Astrocyte (in vitro differentiated cells and primary cell): ENCODE data around the gene LTB. TPM values are rescaled to one million over a fixed set of nuclear protein-coding genes. Genes with fewer than 3 reads are reported as not detected.

Experiments
- DNase-seq: peaks from one replicate; pipeline ENCODE4 v3.0.0-alpha.2; 2010; ENCODE audit warnings: low read depth
- FAIRE-seq: peaks from 2 replicates; lab custom pipeline; 2011; peaks lifted over from hg19 to GRCh38; lab: Jason Lieb, UNC
- H2AFZ ChIP-seq: 2 replicates; pipeline ENCODE4 v1.6.0; 2012; ENCODE audit warnings: low read depth, low read length, inconsistent platforms
- H3K27ac ChIP-seq: 2 replicates; pipeline ENCODE4 v1.5.1; 2011; ENCODE audit warnings: low read depth, low read length, inconsistent platforms
- H3K27me3 ChIP-seq: 2 replicates; pipeline ENCODE4 v1.6.0; 2011; ENCODE audit warnings: low read length, inconsistent platforms; ENCODE audit not compliant: insufficient read depth
- H3K36me3 ChIP-seq: 2 replicates; pipeline ENCODE4 v1.5.1; 2011; ENCODE audit warnings: low read length, inconsistent platforms; ENCODE audit not compliant: insufficient read depth
- H3K4me1 ChIP-seq: 2 replicates; pipeline ENCODE4 v1.5.1; 2011; ENCODE audit warnings: low read length, inconsistent platforms; ENCODE audit not compliant: insufficient read depth
- H3K4me2 ChIP-seq: 2 replicates; pipeline ENCODE4 v1.6.0; 2012; ENCODE audit warnings: low read length, inconsistent platforms
- H3K4me3 ChIP-seq: 2 replicates; pipeline ENCODE4 v1.5.1; 2011; ENCODE audit warnings: low read depth, mild to moderate bottlenecking, low read length, inconsistent platforms; ENCODE audit not compliant: insufficient read depth
- H3K79me2 ChIP-seq: 2 replicates; pipeline ENCODE4 v1.6.0; 2012; ENCODE audit warnings: mild to moderate bottlenecking, low read length, inconsistent platforms; ENCODE audit not compliant: insufficient read depth
- H3K9ac ChIP-seq: 2 replicates; pipeline ENCODE4 v1.6.0; 2012; ENCODE audit warnings: mild to moderate bottlenecking, low read length, inconsistent platforms
- H3K9me3 ChIP-seq: 2 replicates; pipeline ENCODE4 v1.5.1; 2012; ENCODE audit warnings: low read depth, mild to moderate bottlenecking, low read length, inconsistent platforms; ENCODE audit not compliant: insufficient read depth
- H4K20me1 ChIP-seq: 2 replicates; pipeline ENCODE4 v1.6.0; 2012; ENCODE audit warnings: low read length, inconsistent platforms; ENCODE audit not compliant: insufficient read depth
- H3K27ac Mint-ChIP-seq: one replicate; pipeline ENCODE4 v1.8.0; 2021; ENCODE audit warnings: mild to moderate bottlenecking, mixed read lengths; ENCODE audit not compliant: unreplicated experiment
- H3K27me3 Mint-ChIP-seq: one replicate; pipeline ENCODE4 v1.8.0; 2021; ENCODE audit warnings: low read depth, mixed read lengths; ENCODE audit not compliant: unreplicated experiment
- H3K36me3 Mint-ChIP-seq: one replicate; pipeline ENCODE4 v1.8.0; 2021; ENCODE audit warnings: low read depth, mixed read lengths; ENCODE audit not compliant: unreplicated experiment
- H3K4me1 Mint-ChIP-seq: one replicate; pipeline ENCODE4 v1.8.0; 2021; ENCODE audit warnings: low read depth, mixed read lengths; ENCODE audit not compliant: unreplicated experiment
- H3K4me3 Mint-ChIP-seq: one replicate; pipeline ENCODE4 v1.8.0; 2021; ENCODE audit warnings: mild to moderate bottlenecking, moderate library complexity, mixed read lengths; ENCODE audit not compliant: unreplicated experiment
- H3K9me3 Mint-ChIP-seq: one replicate; pipeline ENCODE4 v1.8.0; 2021; ENCODE audit warnings: mild to moderate bottlenecking, mixed read lengths; ENCODE audit not compliant: unreplicated experiment
- EZH2 ChIP-seq: IDR thresholded peaks from 2 replicates; pipeline ENCODE4 v1.6.1; 2012; ENCODE audit warnings: mild to moderate bottlenecking, low read length, inconsistent platforms; ENCODE audit not compliant: insufficient read depth
- total RNA-seq: library from RNA; stranded (reverse); gene quantifications from 2 replicates; pipeline ENCODE4 v1.2.1, GENCODE V29; 2021
- TF ChIP-seq, protein P1 (sequence below): IDR thresholded peaks from 2 replicates; pipeline ENCODE4 v1.5.1; 2011; ENCODE audit warnings: low read depth, mild to moderate bottlenecking, inconsistent platforms, low read length, moderate library complexity; ENCODE audit not compliant: insufficient read depth

The LTB gene
- total RNA-seq, 1 donor from 2014 or later = 0.52 TPM

DNA sequence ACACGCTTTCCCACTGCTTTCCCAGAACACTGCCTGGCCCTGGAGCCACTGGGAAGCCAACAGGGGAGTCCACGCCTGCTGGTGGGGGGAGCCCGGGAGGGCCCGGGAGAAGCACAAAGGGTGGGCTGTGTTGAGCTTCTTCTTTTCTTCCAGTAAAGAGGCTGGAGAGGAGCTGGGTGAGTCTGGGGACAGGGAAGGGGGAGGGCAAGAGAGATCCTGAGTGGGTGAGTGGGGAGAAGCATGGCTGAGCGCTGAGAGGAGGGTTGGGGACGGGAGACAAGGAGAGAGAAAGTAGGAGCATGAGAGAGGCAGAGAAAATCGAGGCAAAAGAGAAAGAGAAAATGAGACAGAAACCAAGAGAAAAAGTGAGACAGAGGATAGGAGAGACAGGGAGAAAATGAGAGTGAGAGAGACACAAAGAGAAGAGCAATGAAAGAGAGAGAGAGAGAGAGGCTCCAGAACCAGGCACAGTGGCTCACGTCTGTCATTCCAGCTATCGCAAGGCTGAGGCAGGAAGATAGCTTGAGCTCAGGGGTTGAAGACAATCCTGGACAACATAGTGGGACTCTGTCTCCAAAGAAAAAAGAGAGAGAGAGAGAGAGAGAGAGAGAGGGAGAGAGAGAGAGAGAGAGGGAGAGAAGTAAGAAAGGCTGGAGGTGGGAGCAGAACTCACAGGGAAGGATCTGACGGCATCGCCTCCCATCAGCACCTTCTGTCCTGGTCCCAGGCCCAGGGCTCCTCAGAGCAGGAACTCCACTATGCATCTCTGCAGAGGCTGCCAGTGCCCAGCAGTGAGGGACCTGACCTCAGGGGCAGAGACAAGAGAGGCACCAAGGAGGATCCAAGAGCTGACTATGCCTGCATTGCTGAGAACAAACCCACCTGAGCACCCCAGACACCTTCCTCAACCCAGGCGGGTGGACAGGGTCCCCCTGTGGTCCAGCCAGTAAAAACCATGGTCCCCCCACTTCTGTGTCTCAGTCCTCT lies 5.9 kb upstream of the LTB start:
- FAIRE-seq (no peak), DNase-seq (no peak)
- Histone ChIP-seq H3K27me3 (no peaks in the 10 kb centered on the region), H3K4me1 (no peaks in the 10 kb centered on the region), H3K9ac (no peak overlapping the region), H3K4me2 (no peak overlapping the region), H3K27ac (no peak overlapping the region), H3K36me3 (no peaks in the 10 kb centered on the region), H2AFZ (no peak overlapping the region), H3K79me2 (no peaks in the 10 kb centered on the region), H3K9me3 (no peaks in the 10 kb centered on the region), H4K20me1 (no peaks in the 10 kb centered on the region), H3K4me3 (no peak overlapping the region)
- H3K27ac Mint-ChIP-seq = no peak overlapping the region
- H3K4me3 Mint-ChIP-seq = no peak overlapping the region
- no peaks in the 10 kb centered on the region for H3K36me3 Mint-ChIP-seq
- peaks cover 8% of the 10 kb centered on the region for H3K27me3 Mint-ChIP-seq
- no peaks in the 10 kb centered on the region for H3K9me3 Mint-ChIP-seq
- H3K4me1 Mint-ChIP-seq = no peaks in the 10 kb centered on the region
- TF ChIP-seq, protein P1, sequence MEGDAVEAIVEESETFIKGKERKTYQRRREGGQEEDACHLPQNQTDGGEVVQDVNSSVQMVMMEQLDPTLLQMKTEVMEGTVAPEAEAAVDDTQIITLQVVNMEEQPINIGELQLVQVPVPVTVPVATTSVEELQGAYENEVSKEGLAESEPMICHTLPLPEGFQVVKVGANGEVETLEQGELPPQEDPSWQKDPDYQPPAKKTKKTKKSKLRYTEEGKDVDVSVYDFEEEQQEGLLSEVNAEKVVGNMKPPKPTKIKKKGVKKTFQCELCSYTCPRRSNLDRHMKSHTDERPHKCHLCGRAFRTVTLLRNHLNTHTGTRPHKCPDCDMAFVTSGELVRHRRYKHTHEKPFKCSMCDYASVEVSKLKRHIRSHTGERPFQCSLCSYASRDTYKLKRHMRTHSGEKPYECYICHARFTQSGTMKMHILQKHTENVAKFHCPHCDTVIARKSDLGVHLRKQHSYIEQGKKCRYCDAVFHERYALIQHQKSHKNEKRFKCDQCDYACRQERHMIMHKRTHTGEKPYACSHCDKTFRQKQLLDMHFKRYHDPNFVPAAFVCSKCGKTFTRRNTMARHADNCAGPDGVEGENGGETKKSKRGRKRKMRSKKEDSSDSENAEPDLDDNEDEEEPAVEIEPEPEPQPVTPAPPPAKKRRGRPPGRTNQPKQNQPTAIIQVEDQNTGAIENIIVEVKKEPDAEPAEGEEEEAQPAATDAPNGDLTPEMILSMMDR = no peak
- TF ChIP-seq EZH2 = no peak

DNA sequence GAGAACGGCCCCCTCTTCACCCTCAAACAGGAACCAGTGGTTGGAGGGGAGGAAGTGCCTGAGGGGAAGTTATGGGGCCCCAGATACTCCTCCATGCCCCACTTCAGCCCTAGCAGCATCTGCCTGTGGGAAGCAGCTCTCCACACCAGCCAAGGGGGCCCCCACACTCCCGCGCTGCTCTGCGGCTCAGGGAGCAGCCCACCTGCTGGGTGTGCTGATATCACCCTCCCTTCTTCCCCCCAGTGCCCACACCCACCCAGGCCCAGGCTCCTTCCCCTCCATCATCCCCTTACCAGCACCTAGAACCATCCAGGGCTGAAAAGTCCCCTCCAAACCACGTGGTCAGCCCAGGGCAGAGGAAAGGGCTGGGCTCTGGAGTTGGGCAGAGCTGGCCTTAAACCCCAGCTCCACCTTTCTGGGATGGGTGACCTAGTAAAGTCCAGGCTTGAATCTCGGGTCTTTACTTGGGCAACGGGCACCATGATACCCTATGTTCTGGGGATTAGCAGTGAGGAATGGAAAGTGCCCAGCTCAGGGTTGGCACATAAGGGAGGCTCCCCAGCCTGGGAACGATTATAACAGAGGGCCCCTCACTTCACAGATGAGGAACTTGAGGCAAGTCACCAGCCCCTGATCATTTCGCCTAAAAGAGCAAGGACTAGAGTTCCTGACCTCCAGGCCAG lies 4.5 kb upstream of the LTB start:
- no peaks in the 10 kb centered on the region for H3K79me2 ChIP-seq
- no peak overlapping the region for H2AFZ ChIP-seq
- H4K20me1 ChIP-seq = no peaks in the 10 kb centered on the region
- H3K27me3 ChIP-seq = no peaks in the 10 kb centered on the region
- H3K27ac Mint-ChIP-seq = no peak overlapping the region
- H3K27me3 Mint-ChIP-seq = peaks cover 8% of the 10 kb centered on the region
- H3K27ac ChIP-seq = no peak overlapping the region
- no peak overlapping the region for H3K9ac ChIP-seq
- H3K4me3 ChIP-seq = no peak overlapping the region
- no peaks in the 10 kb centered on the region for H3K36me3 Mint-ChIP-seq
- H3K9me3 ChIP-seq = no peaks in the 10 kb centered on the region
- H3K4me1 Mint-ChIP-seq = peaks cover 3% of the 10 kb centered on the region
- H3K4me2 ChIP-seq = no peak overlapping the region
- no peaks in the 10 kb centered on the region for H3K4me1 ChIP-seq
- H3K9me3 Mint-ChIP-seq = no peaks in the 10 kb centered on the region
- TF ChIP-seq, protein P1 = no peak
- TF ChIP-seq EZH2 = no peak
- H3K4me3 Mint-ChIP-seq = no peak overlapping the region
- DNase-seq (no peak), FAIRE-seq (no peak)
- no peaks in the 10 kb centered on the region for H3K36me3 ChIP-seq
